Aorta (tissue), 5 donors: Measurements from ENCODE around the gene ABCC4. TPM values are rescaled to one million over a fixed set of nuclear protein-coding genes. Genes with fewer than 3 reads are reported as not detected.

Experiments
- ATAC-seq: fragments of 200-7000 bp; cut with Tn5 transposase; one replicate; pipeline ENCODE4 v1.9.1; 2022; ENCODE audit warnings: moderate library complexity; ENCODE audit not compliant: low FRiP score
- DNase-seq, 2 donors: peaks; one replicate each; pipeline ENCODE4 v3.0.0-alpha.2; 2020
- H3K27ac ChIP-seq, 2 donors: one replicate each; pipeline ENCODE4 v1.5.1; 2013; ENCODE audit warnings: low read length in 2 of 2, mild to moderate bottlenecking in 2 of 2, moderate library complexity in 2 of 2, control low read depth in 1 of 2, inconsistent platforms in 1 of 2, low read depth in 1 of 2
- H3K27me3 ChIP-seq, 2 donors: one replicate each; pipeline ENCODE4 v1.6.1; 2013; ENCODE audit warnings: control low read depth in 1 of 2, low read length in 1 of 2, mild to moderate bottlenecking in 1 of 2, moderate library complexity in 1 of 2; ENCODE audit not compliant: insufficient read depth in 2 of 2, control insufficient read depth in 1 of 2
- H3K36me3 ChIP-seq, 2 donors: one replicate each; pipeline ENCODE4 v1.6.1; 2013; ENCODE audit warnings: control low read depth in 1 of 2, low read length in 1 of 2, mild to moderate bottlenecking in 1 of 2; ENCODE audit not compliant: insufficient read depth in 2 of 2, control insufficient read depth in 1 of 2
- H3K4me1 ChIP-seq, 2 donors: one replicate each; pipeline ENCODE4 v1.6.1; 2013; ENCODE audit warnings: low read length in 2 of 2, control low read depth in 1 of 2, mild to moderate bottlenecking in 1 of 2, moderate library complexity in 1 of 2; ENCODE audit not compliant: insufficient read depth in 2 of 2, control insufficient read depth in 1 of 2
- H3K4me3 ChIP-seq, 2 donors: one replicate each; pipeline ENCODE4 v1.5.1; 2013; ENCODE audit warnings: low read length in 2 of 2, control low read depth in 1 of 2, mild to moderate bottlenecking in 1 of 2
- H3K9me3 ChIP-seq: one replicate; pipeline ENCODE4 v1.6.1; 2013; ENCODE audit warnings: mild to moderate bottlenecking, low read length; ENCODE audit not compliant: control insufficient read depth
- WGBS, 2 donors: extraction: QIAGEN DNeasy Blood & Tissue Kit; methylation state at CpG; one replicate each; pipeline ENCODE4 v1.1.7; 2013; 5-methylcytosine and 5-hydroxymethylcytosine counted together
- intact Hi-C, 2 donors: fragments of 100-400 bp; cut with DNase I; formaldehyde crosslinking; loops; one replicate each; pipeline versions ENCODE4 v1.14.2 to v1.15.0; 2022
- polyA plus RNA-seq, 2 donors: library from polyadenylated mRNA; stranded (reverse); fragments of 200-250 nt; gene quantifications; one replicate each; pipeline ENCODE4 v1.2.3, GENCODE V29; 2013
- total RNA-seq, 2 donors: library from RNA; stranded (reverse); fragmentation: NEBNext Ultra II Directional; extraction: Animal tissue kit (Norgen Biotek cat#: 25700); gene quantifications; one replicate each; pipeline ENCODE4 v1.2.1, GENCODE V29; 2021
- donor health status: healthy with polysubstance abuse.
- donor health status: Bipolar disorder and iron deficiency.
- donor health status: DM: no; HTN: no; CAD: no.
- donor health status: DM: no; HTN: no; CAD: no.
- donor health status: DM: yes; HTN: yes; CAD: no.

The ABCC4 gene
- total and polyA plus RNA-seq, 4 donors = 0.38 to 18.6 (median 5.9) TPM

DNA sequence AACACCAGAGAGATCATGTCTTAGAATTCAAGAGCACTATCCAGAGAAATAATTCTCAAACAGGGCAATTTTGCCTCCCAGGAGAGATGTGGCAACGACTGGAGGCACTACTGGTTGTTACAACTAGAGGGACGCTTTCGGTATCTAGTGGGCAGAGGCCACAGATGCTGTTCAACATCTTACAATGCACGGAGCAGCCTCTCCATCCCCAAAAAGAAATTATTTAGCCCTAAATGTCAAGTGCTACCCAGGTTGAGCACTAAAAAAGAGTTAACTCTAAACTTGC is 78.6 kb downstream of the ABCC4 start:
- Histone ChIP-seq H3K27ac (no peak overlapping the region), H3K36me3 (no peaks in the 10 kb centered on the region), H3K9me3 (no peaks in the 10 kb centered on the region), H3K27me3 (no peaks in the 10 kb centered on the region), H3K4me3 (no peak overlapping the region), H3K4me1 (no peaks in the 10 kb centered on the region)
- 84% methylated on average over 4 of the region's 4 CpGs for WGBS, 2 donors
- ATAC-seq (no peak), DNase-seq (no peak)
- intact Hi-C loops = no loop called here

DNA sequence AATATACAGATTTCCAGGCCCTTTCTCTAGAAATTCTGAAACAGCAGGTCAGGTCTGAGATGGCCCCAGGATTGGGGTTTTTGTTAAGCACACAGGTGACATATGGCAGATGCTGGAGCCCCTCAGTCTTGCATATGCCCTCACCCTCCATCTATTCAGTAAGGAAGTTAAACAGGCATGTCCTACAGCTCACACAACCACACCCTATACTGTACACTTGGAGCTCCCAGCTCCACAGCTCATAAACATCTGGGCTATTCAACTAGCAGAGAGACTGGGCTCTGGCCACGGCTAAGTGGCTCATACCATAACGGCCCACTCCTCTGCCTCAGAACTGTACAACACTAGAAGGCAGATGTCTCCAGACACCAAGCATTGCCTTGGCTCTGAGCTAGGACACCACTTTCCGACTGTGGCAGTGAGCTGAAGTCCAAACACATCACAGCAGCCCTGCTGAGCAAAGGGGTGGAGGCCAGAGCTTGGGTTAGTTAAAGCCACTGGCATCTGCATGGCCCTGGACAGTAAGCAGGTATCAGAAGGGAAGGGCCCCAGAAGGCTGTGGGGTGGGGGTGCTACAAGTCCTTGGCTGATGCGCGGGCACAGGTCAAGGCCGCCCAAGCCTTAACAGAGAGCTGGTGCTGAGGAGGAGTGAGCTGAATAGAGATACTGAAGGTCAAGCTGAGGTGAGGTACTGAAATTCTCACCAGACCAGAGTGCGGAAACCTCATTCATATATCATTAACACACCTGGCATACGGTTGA is 79.1 kb downstream of the ABCC4 start:
- Histone ChIP-seq H3K9me3 (no peaks in the 10 kb centered on the region), H3K36me3 (no peaks in the 10 kb centered on the region), H3K27ac (no peak overlapping the region), H3K4me3 (no peak overlapping the region), H3K27me3 (no peaks in the 10 kb centered on the region), H3K4me1 (no peaks in the 10 kb centered on the region)
- DNase-seq (no peak), ATAC-seq (no peak)
- 76 to 78% methylated on average over 8 of the region's 8 CpGs for WGBS, 2 donors
- intact Hi-C loops = no loop called here

DNA sequence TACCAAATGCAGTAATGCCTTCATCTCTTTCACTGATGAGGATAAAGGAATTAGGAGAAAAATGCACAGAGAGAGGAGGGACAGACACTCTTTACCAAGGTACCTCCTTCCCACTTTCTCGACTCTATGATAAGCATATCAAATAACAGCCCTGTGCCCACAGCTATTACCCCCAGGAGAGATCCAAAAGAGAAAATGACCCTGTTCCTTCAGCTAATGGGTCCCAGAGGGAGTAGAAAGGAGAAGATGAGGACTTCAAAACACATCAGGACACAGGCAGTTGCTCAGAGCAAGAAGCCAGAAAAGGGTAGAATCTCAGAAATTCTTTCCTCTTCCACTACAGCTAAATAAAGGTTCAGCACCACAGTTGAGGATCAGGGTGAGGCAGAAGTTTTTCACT is 80.6 kb downstream of the ABCC4 start:
- ATAC-seq = no peak
- no peak for DNase-seq
- 65 to 71% methylated on average over 1 of the region's 1 CpG for WGBS, 2 donors
- H3K4me1 ChIP-seq = no peaks in the 10 kb centered on the region
- H3K36me3 ChIP-seq = no peaks in the 10 kb centered on the region
- H3K4me3 ChIP-seq = no peak overlapping the region
- H3K9me3 ChIP-seq = no peaks in the 10 kb centered on the region
- H3K27ac ChIP-seq = no peak overlapping the region
- no peaks in the 10 kb centered on the region for H3K27me3 ChIP-seq
- intact Hi-C loops = no loop called here

DNA sequence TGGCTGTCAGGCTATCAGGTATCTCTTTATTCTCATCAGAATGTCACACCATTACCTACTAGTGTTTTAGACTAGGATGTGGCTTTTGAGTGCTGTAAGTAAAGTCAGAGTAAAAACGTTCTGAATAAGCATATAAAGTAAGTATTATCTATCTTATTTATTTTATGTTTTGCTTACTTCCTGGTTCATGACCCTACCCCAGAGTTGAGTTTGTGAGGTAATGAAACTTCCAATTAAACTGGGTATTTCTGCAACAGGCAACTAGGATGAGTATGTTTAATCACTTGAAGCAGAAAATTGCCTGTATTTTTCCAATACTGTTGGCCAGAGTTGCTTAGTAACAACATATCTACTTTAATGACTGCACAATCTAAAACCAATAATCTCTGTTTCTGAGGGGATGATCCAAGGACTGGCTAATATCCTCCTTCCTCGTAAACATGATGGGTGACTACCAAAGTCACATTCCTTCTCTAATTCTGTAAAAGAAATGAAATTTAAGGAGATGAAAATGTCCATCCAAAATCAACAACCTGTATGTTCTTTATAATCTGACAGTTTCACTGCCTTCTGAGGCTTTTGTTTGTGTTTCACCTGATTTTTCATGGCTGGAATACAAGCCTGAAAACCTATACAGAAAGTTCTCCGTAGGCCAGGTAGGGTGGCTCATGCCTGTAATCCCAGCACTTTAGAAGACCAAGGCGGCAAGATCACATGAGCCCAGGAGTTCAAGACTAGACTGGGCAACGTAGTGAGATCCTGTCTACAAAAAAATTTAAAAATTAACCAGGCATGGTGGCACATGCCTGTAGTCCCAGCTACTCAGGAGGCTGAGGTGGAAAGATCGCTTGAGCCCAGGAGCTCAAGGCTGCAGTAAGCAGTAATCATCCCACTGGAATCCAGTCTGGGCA is 83.1 kb downstream of the ABCC4 start:
- Histone ChIP-seq H3K9me3 (no peaks in the 10 kb centered on the region), H3K36me3 (no peaks in the 10 kb centered on the region), H3K4me3 (no peak overlapping the region), H3K27me3 (no peaks in the 10 kb centered on the region), H3K4me1 (no peaks in the 10 kb centered on the region), H3K27ac (no peak overlapping the region)
- 64 to 66% methylated on average over 6 of the region's 6 CpGs for WGBS, 2 donors
- ATAC-seq (no peak), DNase-seq (no peak)
- intact Hi-C loops = no loop called here

DNA sequence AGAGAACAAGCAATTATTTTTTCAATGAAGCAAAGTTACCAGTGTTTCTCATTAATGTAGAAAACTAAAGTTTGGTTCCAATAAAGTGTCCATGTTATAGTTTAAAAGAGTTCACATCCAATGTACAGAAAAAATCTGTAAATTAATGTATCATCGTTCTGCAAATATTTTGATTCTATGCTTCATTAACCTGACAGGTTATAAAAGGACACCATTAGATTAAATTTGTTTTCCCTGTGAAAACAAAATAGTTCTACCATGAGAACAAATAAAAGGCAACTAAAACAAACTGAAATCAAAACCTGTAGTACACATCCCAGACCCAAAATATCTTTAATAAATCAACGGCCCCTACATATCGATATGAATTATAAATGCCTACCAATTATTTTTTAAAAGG is 85.1 kb downstream of the ABCC4 start:
- 56 to 79% methylated on average over 3 of the region's 3 CpGs for WGBS, 2 donors
- Histone ChIP-seq H3K9me3 (no peaks in the 10 kb centered on the region), H3K4me3 (no peak overlapping the region), H3K27ac (no peak overlapping the region), H3K4me1 (no peaks in the 10 kb centered on the region), H3K27me3 (no peaks in the 10 kb centered on the region), H3K36me3 (no peaks in the 10 kb centered on the region)
- intact Hi-C loops = no loop called here
- no peak for DNase-seq
- no peak for ATAC-seq

DNA sequence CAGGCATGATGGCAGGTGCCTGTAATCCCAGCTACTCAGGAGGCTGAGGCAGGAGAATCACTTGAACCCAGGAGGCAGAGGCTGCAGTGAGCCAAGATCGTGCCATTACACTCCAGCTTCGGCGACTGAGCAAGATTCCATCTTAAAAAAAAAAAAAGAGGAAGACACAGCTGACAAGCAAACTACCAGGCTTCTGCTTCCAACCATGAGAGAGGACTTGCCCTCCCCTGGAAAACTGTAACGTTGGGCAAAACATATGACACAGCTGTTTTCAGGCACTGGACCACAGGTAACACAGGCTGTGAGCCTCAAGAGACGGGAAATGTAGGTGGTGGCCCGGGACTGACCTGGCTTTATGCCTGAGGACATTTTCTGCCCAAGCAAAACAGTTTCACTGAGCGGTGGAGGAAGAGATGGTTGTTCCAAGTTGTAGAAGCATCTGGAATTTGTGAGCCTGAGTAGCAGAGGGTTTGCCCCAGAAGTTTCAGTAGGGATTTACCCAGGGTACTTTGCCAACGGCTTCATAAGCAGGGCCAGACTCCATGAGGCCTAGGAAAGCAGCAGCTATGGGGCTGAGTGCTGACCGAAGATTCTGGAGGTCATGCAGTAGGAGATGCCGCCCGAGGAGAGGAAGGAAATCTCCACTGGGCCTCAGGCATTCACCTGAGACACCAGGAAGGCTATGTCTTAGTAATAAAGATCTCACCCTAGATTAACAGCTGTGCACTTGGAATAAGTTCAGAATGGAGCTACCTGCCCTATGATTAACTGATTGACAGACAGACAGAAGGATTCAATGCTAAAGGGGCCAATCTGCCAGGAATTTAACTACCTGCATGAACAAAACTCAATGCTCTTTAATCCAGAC is 88.0 kb downstream of the ABCC4 start:
- no peak for ATAC-seq

DNA sequence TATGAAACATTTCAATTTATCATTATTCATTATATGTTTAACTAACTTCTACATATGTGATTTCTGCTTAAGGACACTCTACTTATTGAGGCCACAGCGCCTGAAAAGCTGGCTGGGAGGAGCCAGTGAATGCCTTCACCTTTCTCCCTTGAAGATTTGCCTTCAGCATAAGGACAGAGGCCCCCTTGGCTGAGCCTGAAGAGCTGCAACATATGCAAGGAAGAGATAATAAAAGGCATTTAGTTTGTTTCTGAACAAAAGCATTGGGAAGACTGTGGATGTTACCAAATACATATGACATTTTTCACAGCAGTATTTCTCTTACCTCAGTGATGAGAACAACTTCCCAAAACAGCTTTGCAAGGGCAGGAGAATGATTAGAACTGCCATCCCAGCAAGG is 92.1 kb downstream of the ABCC4 start:
- Histone ChIP-seq H3K4me3 (no peak overlapping the region), H3K9me3 (no peaks in the 10 kb centered on the region), H3K27me3 (no peaks in the 10 kb centered on the region), H3K27ac (no peak overlapping the region), H3K4me1 (no peaks in the 10 kb centered on the region), H3K36me3 (peaks cover 0 to 4% of the 10 kb centered on the region in 2 donors)
- WGBS, 2 donors = 94 to 96% methylated on average over 1 of the region's 1 CpG
- ATAC-seq (no peak), DNase-seq (no peak)
- intact Hi-C loops = no loop called here

More for the DNA sequence above, 88.0 kb downstream of the ABCC4 start:
- Histone ChIP-seq H3K4me3 (no peak overlapping the region), H3K27ac (no peak overlapping the region), H3K27me3 (no peaks in the 10 kb centered on the region), H3K9me3 (no peaks in the 10 kb centered on the region), H3K36me3 (no peaks in the 10 kb centered on the region), H3K4me1 (no peaks in the 10 kb centered on the region)
- 63 to 65% methylated on average over 11 of the region's 11 CpGs for WGBS, 2 donors
- no peak for DNase-seq
- intact Hi-C loops = no loop called here

DNA sequence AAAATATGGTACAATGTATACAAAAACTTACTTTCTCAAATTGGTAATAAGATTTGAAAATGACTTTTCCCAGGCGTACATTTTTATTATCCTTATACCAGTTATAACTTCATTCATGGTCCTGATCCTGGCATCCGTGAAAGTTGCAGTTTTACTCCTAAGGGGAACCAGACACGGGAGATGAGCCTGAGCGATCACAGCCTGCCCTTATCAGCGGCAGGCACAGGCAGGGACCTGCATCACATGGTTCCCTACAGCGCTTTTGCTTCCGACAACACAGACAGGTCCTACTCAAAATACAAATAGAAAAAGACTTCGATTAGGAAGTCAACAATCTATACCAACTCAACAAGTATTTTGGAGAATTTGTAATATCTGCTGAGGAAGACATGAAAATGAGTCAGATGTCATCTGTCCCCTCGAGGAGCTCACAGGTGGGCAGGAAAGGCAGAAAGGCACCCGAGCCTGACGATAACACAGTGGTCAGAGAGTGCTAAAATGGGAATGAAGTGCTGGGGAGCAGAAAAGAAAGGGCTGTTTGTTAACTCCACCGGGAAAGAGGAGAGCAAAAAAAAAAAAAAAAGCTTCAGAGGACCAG is 93.4 kb downstream of the ABCC4 start:
- Histone ChIP-seq H3K9me3 (no peaks in the 10 kb centered on the region), H3K27ac (no peak overlapping the region), H3K36me3 (peaks cover 0 to 4% of the 10 kb centered on the region in 2 donors), H3K4me3 (no peak overlapping the region), H3K4me1 (no peaks in the 10 kb centered on the region), H3K27me3 (no peaks in the 10 kb centered on the region)
- ATAC-seq (no peak), DNase-seq (no peak)
- 65 to 66% methylated on average over 12 of the region's 12 CpGs for WGBS, 2 donors
- intact Hi-C loops = no loop called here
